Fibroblast of skin of abdomen (primary cell): Measurements from ENCODE around the gene CCNY.
A peak's percentile ranks its signal among the peaks of the same experiment; 100 is the strongest.
"Not testable (repeated sequence)": the region's sequence is repeated elsewhere in the genome, so short reads cannot be mapped to it uniquely, and the experiment has no call there.

Source experiments
- DNase-seq: peaks from one replicate; pipeline ENCODE4 v3.0.0-alpha.2; 2013

Gene CCNY

GRCh38 chr10:35387768-35388167 is 51.5 kb downstream of the CCNY start:
- peak; percentile 75 for DNase-seq

GRCh38 chr10:35388197-35388596 is 51.9 kb downstream of the CCNY start:
- DNase-seq: no peak

GRCh38 chr10:35388682-35389081 is 52.4 kb downstream of the CCNY start:
- no peak for DNase-seq

GRCh38 chr10:35390161-35390840 is 54.0 kb downstream of the CCNY start:
- DNase-seq: no peak

- DNase-seq: no peak
These were observed 54.5 kb downstream of the CCNY start for GRCh38 chr10:35390843-35391152.

GRCh38 chr10:35391153-35391953 is 55.0 kb downstream of the CCNY start:
- no peak for DNase-seq

GRCh38 chr10:35391954-35392262 is 55.6 kb downstream of the CCNY start:
- DNase-seq: no peak

GRCh38 chr10:35392482-35393228 is 56.3 kb downstream of the CCNY start:
- no peak for DNase-seq

GRCh38 chr10:35394411-35394851 is 58.1 kb downstream of the CCNY start:
- no peak for DNase-seq

- no peak for DNase-seq
These were observed 58.6 kb downstream of the CCNY start for GRCh38 chr10:35394934-35395333.

- no peak for DNase-seq
These were observed 60.5 kb downstream of the CCNY start for GRCh38 chr10:35396560-35397434.

GRCh38 chr10:35397953-35398352 is 61.6 kb downstream of the CCNY start:
- no peak for DNase-seq

- DNase-seq: no peak
These were observed 62.0 kb downstream of the CCNY start for GRCh38 chr10:35398355-35398754.

- no peak for DNase-seq
These were observed 62.6 kb downstream of the CCNY start for GRCh38 chr10:35398908-35399307.

- DNase-seq: no peak
These were observed 63.2 kb downstream of the CCNY start for GRCh38 chr10:35399414-35400009.

GRCh38 chr10:35400595-35401268 is 64.4 kb downstream of the CCNY start:
- no peak for DNase-seq

GRCh38 chr10:35403491-35403890 is 67.2 kb downstream of the CCNY start:
- not testable (repeated sequence) for DNase-seq

GRCh38 chr10:35404077-35404476 is 67.8 kb downstream of the CCNY start:
- DNase-seq: not testable (repeated sequence)

- not testable (repeated sequence) for DNase-seq
These were observed 69.8 kb downstream of the CCNY start for GRCh38 chr10:35406003-35406630.

GRCh38 chr10:35407696-35408095 is 71.4 kb downstream of the CCNY start:
- DNase-seq: not testable (repeated sequence)

GRCh38 chr10:35409094-35409582 is 72.8 kb downstream of the CCNY start:
- peak; percentile 75 for DNase-seq
